ENCODE results near the gene PHTF2. TPM values are rescaled to one million over a fixed set of nuclear protein-coding genes. Genes with fewer than 3 reads are reported as not detected.

The PHTF2 gene
- total RNA-seq, 1 donor from 2014 or later: 38.6 TPM

DNA sequence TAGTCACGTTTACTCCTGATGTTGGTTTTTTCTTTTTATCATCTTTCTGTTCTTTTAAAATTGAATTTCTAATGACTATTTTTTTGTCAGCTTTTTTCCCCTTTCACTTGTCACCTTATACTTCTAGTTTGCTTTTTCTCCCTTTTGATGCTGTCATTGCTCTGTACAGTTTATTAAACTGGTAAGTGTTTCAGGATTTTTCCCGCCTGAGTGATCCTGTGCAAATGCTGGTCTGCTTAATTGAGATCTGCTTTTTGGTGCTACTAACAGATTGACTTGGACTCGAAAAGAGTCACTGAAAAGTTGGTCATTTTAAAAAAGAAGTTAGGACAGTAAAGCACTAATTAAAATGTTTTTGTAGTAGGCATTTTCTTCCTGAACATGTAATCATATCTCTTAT lies 95.2 kb downstream of the PHTF2 start:
- Histone ChIP-seq H3F3A (ENCODE audit: low read depth) (no peaks in the 10 kb centered on the region), H4K20me1 (ENCODE audit: low read depth) (no peaks in the 10 kb centered on the region), H2AFZ (replicated peaks) (no peak overlapping the region), H3K4me3 (no peak overlapping the region), H3K4me1 (peaks cover 5% of the 10 kb centered on the region), H3K36me3 (no peaks in the 10 kb centered on the region), H3K4me2 (no peak overlapping the region), H3K9me3 (ENCODE audit: low read depth) (no peaks in the 10 kb centered on the region), H3K79me2 (ENCODE audit: low read depth) (no peaks in the 10 kb centered on the region), H3K27ac (no peak overlapping the region), H3K27me3 (no peaks in the 10 kb centered on the region), H3K9ac (no peak overlapping the region)
- H3K9me3 Mint-ChIP-seq: no peaks in the 10 kb centered on the region
- no peak for DNase-seq (ENCODE audit: low spot score)
- TF ChIP-seq, protein P1, sequence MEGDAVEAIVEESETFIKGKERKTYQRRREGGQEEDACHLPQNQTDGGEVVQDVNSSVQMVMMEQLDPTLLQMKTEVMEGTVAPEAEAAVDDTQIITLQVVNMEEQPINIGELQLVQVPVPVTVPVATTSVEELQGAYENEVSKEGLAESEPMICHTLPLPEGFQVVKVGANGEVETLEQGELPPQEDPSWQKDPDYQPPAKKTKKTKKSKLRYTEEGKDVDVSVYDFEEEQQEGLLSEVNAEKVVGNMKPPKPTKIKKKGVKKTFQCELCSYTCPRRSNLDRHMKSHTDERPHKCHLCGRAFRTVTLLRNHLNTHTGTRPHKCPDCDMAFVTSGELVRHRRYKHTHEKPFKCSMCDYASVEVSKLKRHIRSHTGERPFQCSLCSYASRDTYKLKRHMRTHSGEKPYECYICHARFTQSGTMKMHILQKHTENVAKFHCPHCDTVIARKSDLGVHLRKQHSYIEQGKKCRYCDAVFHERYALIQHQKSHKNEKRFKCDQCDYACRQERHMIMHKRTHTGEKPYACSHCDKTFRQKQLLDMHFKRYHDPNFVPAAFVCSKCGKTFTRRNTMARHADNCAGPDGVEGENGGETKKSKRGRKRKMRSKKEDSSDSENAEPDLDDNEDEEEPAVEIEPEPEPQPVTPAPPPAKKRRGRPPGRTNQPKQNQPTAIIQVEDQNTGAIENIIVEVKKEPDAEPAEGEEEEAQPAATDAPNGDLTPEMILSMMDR (IDR thresholded peaks at IDR 0.05): no peak
- TF ChIP-seq EZH2 (IDR thresholded peaks at IDR 0.05): no peak
- no peak for TF ChIP-seq EZH2phosphoT487 (IDR thresholded peaks at IDR 0.05)
- H3K36me3 Mint-ChIP-seq: peaks cover 3% of the 10 kb centered on the region
- no peak overlapping the region for H3K4me3 Mint-ChIP-seq
- peaks cover 10% of the 10 kb centered on the region for H3K4me1 Mint-ChIP-seq
- H3K27ac Mint-ChIP-seq: no peak overlapping the region
- no peaks in the 10 kb centered on the region for H3K27me3 Mint-ChIP-seq (ENCODE audit: insufficient read depth, low read depth)

DNA sequence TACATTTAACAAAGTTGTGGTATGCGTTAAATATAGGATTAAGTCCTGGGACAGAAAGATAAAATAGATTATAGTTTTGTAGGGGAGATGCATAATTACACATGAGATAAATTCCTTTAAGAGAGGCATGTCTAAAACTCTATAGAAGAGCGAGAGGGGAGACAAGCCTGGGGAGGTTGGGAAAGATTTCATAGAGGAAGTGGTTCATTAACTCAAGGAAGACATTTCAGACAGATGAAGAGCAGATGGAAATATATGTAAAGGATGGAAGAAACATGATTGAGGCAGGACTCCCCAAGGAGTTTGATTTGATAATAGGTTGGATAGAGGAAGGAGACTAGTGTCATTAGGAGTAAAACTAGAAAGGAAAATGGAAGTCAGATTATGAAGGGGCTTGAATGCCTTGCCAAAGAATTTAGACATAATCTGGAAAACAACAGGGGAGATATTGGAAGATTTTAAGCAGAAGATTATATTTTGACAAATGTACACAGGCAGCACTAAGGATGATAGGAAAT lies 96.1 kb downstream of the PHTF2 start:
- H3F3A ChIP-seq (ENCODE audit: low read depth): no peaks in the 10 kb centered on the region
- H3K36me3 ChIP-seq: no peaks in the 10 kb centered on the region
- DNase-seq (ENCODE audit: low spot score): no peak
- H3K4me1 Mint-ChIP-seq: peaks cover 12% of the 10 kb centered on the region
- TF ChIP-seq EZH2phosphoT487 (IDR thresholded peaks at IDR 0.05): no peak
- no peak for TF ChIP-seq EZH2 (IDR thresholded peaks at IDR 0.05)
- TF ChIP-seq, protein P1 (IDR thresholded peaks at IDR 0.05): no peak
- H3K4me3 ChIP-seq: no peak overlapping the region
- H3K27ac ChIP-seq: no peak overlapping the region
- H3K4me2 ChIP-seq: no peak overlapping the region
- no peaks in the 10 kb centered on the region for H3K27me3 ChIP-seq
- H3K79me2 ChIP-seq (ENCODE audit: low read depth): no peaks in the 10 kb centered on the region
- H2AFZ ChIP-seq (replicated peaks): no peak overlapping the region
- H4K20me1 ChIP-seq (ENCODE audit: low read depth): no peaks in the 10 kb centered on the region
- no peak overlapping the region for H3K27ac Mint-ChIP-seq
- no peaks in the 10 kb centered on the region for H3K9me3 Mint-ChIP-seq
- peaks cover 3% of the 10 kb centered on the region for H3K36me3 Mint-ChIP-seq
- H3K27me3 Mint-ChIP-seq (ENCODE audit: insufficient read depth, low read depth): no peaks in the 10 kb centered on the region
- H3K9me3 ChIP-seq (ENCODE audit: low read depth): no peaks in the 10 kb centered on the region
- H3K9ac ChIP-seq: no peak overlapping the region
- H3K4me1 ChIP-seq: peaks cover 11% of the 10 kb centered on the region
- H3K4me3 Mint-ChIP-seq: no peak overlapping the region

DNA sequence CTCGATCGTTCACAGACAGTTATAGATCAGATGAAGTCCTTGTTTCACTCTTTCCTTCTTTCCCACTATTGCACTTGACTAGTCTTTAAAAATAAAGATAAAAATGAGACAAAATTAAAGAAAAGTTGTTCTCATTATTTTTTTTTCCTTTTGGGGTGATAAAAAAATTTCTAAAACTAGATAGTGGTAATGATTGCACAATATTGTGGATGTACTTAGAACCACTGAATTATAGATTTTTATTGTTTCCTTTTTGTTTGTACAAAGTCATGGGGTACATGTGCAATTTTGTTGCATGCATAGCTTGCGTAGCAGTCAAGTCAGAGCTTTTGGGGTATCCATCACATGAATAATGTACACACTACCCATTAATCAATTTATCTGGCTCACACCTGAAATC lies 97.3 kb downstream of the PHTF2 start:
- Histone ChIP-seq H3F3A (ENCODE audit: low read depth) (no peaks in the 10 kb centered on the region), H3K79me2 (ENCODE audit: low read depth) (no peaks in the 10 kb centered on the region), H3K4me1 (peaks cover 19% of the 10 kb centered on the region), H3K9ac (no peak overlapping the region), H3K27me3 (no peaks in the 10 kb centered on the region), H3K36me3 (no peaks in the 10 kb centered on the region), H4K20me1 (ENCODE audit: low read depth) (no peaks in the 10 kb centered on the region), H3K9me3 (ENCODE audit: low read depth) (no peaks in the 10 kb centered on the region), H3K4me3 (no peak overlapping the region), H3K4me2 (no peak overlapping the region), H2AFZ (replicated peaks) (no peak overlapping the region), H3K27ac (no peak overlapping the region)
- Mint-ChIP-seq H3K27me3 (ENCODE audit: insufficient read depth, low read depth) (no peaks in the 10 kb centered on the region), H3K9me3 (no peaks in the 10 kb centered on the region), H3K36me3 (no peaks in the 10 kb centered on the region), H3K27ac (no peak overlapping the region), H3K4me3 (no peak overlapping the region), H3K4me1 (peaks cover 17% of the 10 kb centered on the region)
- no peak for DNase-seq (ENCODE audit: low spot score)
- TF ChIP-seq, protein P1 (IDR thresholded peaks at IDR 0.05): no peak
- no peak for TF ChIP-seq EZH2 (IDR thresholded peaks at IDR 0.05)
- no peak for TF ChIP-seq EZH2phosphoT487 (IDR thresholded peaks at IDR 0.05)
